Muscle of arm (tissue), 14 donors: ENCODE measurements around the gene C11orf98. TPM values are rescaled to one million over a fixed set of nuclear protein-coding genes. Genes with fewer than 3 reads are reported as not detected.
A peak's percentile ranks its signal among the peaks of the same experiment; 100 is the strongest.
"Not testable (repeated sequence)": the region's sequence is repeated elsewhere in the genome, so short reads cannot be mapped to it uniquely, and the experiment has no call there.

Experiments
- DNase-seq: peaks from one replicate; pipeline ENCODE4 v3.0.0-alpha.2; 2013
- long read RNA-seq, 11 donors: transcript quantifications; one replicate each; lab custom pipeline, GENCODE V29; 2026
- polyA plus RNA-seq, 12 donors: library from polyadenylated mRNA; unstranded; fragments of 120-200 nt; gene quantifications; one replicate each; pipeline ENCODE4 v1.2.1, GENCODE V29; 2013; ENCODE audit not compliant: insufficient read length in 12 of 12

Gene C11orf98
- 10 to 100 TPM in 11 of 12 donors, not detected in 1; 27.4 to 66.5 (median 34.9) TPM for polyA plus RNA-seq
- long read RNA-seq, donor 1, transcript C11orf98-203 (3 exons, 774 nt): minor isoform, 5 of 34 reads
- long read RNA-seq, donor 1, transcript C11orf98-201 (4 exons, 654 nt): major isoform, 22 of 34 reads
- long read RNA-seq, donor 1, partial matches to known transcripts: 5 of 34 reads
- long read RNA-seq, donor 1, other reads (novel, unspliced or antisense): 0 of 34 reads
- long read RNA-seq, donor 2, transcript C11orf98-201 (4 exons, 654 nt): major isoform, 18 of 21 reads
- long read RNA-seq, donor 2, partial matches to known transcripts: 0 of 21 reads
- long read RNA-seq, donor 2, other reads (novel, unspliced or antisense): 0 of 21 reads
- long read RNA-seq, donor 3, transcript C11orf98-201 (4 exons, 654 nt): major isoform, 11 of 14 reads
- long read RNA-seq, donor 3, partial matches to known transcripts: 0 of 14 reads
- long read RNA-seq, donor 3, other reads (novel, unspliced or antisense): 0 of 14 reads
- long read RNA-seq, donor 4, transcript C11orf98-201 (4 exons, 654 nt): major isoform, 11 of 13 reads
- long read RNA-seq, donor 4, partial matches to known transcripts: 0 of 13 reads
- long read RNA-seq, donor 4, other reads (novel, unspliced or antisense): 0 of 13 reads
- long read RNA-seq, donor 5: 0 reads
- long read RNA-seq, donor 6, transcript C11orf98-201 (4 exons, 654 nt): major isoform, 9 of 10 reads
- long read RNA-seq, donor 6, partial matches to known transcripts: 0 of 10 reads
- long read RNA-seq, donor 6, other reads (novel, unspliced or antisense): 0 of 10 reads
- long read RNA-seq, donor 7, transcript C11orf98-201 (4 exons, 654 nt): major isoform, 7 of 10 reads
- long read RNA-seq, donor 7, partial matches to known transcripts: 0 of 10 reads
- long read RNA-seq, donor 7, other reads (novel, unspliced or antisense): 0 of 10 reads
- long read RNA-seq, donor 8, transcript C11orf98-201 (4 exons, 654 nt): major isoform, 16 of 21 reads
- long read RNA-seq, donor 8, partial matches to known transcripts: 0 of 21 reads
- long read RNA-seq, donor 8, other reads (novel, unspliced or antisense): 0 of 21 reads
- long read RNA-seq, donor 9, transcript C11orf98-201 (4 exons, 654 nt): major isoform, 23 of 24 reads
- long read RNA-seq, donor 9, partial matches to known transcripts: 0 of 24 reads
- long read RNA-seq, donor 9, other reads (novel, unspliced or antisense): 0 of 24 reads
- long read RNA-seq, donor 10, transcript C11orf98-201 (4 exons, 654 nt): major isoform, 16 of 19 reads
- long read RNA-seq, donor 10, partial matches to known transcripts: 0 of 19 reads
- long read RNA-seq, donor 10, other reads (novel, unspliced or antisense): 0 of 19 reads
- long read RNA-seq, donor 11, transcript C11orf98-201 (4 exons, 654 nt): major isoform, 29 of 38 reads
- long read RNA-seq, donor 11, partial matches to known transcripts: 5 of 38 reads
- long read RNA-seq, donor 11, other reads (novel, unspliced or antisense): 0 of 38 reads

GRCh38 chr11:62665075-62665598, at the start of gene C11orf98, which contains the start of gene CSKMT:
TSS of gene C11orf98 (minus strand) at chr11:62665210. CDS start at chr11:62665169, 41 bp downstream.
TSS of gene CSKMT (plus strand) at chr11:62665312. CDS start at chr11:62665880, 568 bp downstream.
- peak; percentile 97 for DNase-seq

DNA sequence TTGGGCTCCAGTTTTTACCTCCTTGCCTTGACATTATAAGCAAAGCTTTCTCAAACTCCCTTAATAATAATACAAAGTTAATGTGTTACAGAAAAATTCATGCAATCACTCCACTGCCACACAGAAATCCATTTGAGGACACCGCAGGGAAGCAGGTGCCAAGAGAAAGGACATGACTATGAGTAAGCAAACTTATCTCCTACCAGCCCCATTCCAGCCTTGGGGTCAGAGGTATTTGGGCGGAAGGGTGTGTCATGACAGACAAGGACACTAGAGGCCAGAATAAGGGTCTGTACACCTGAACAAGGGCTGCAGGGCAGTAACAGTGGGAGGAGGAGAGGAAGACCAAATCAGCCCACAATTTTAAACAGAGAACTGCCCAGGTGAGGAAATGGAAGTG, 48.3 kb upstream of the C11orf98 start:
- no peak for DNase-seq

DNA sequence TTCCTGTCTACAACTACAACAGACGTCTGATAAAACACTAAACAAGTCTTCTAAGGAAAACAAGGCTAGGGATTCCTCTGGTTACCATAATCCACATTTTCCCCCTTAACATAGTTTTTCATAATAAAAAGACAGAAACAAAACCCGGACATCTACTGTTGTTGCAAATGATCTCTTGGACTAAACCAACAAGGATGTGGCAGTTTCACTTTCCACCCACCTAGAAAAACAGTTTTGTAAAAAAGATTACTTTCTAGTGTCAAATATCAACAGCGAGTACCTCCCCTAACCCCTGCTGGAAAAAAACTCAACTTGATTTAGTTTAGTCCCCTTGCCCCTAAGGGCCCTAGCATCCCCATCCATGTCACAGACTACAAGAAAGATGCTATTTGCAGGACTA, 47.9 kb upstream of the C11orf98 start:
- no peak for DNase-seq

GRCh38 chr11:62712276-62712812, 47.3 kb upstream of the C11orf98 start:
- DNase-seq: no peak

DNA sequence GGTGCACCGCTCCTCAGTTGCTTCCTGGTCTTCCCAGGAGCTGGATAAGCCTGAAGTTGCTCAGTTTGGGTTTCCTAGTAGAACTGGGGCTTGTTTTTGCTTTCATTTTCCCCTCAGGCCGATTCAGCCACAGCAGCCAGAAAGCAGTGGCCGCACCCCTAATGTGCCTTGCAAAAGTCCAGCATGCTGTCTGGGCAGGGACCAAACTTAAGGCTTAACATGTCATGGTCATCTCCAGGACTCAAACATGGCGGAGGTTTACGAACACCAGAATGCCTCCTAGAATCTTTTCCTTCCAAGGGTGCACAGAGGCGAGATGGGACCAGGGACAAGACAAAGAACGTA, 45.0 kb upstream of the C11orf98 start:
- DNase-seq: no peak

- peak; percentile 99 for DNase-seq
Measured at GRCh38 chr11:62709247-62710000, 44.4 kb upstream of the C11orf98 start.

GRCh38 chr11:62708793-62709192, 43.8 kb upstream of the C11orf98 start:
- no peak for DNase-seq

GRCh38 chr11:62708392-62708791, 43.4 kb upstream of the C11orf98 start:
- no peak for DNase-seq

DNA sequence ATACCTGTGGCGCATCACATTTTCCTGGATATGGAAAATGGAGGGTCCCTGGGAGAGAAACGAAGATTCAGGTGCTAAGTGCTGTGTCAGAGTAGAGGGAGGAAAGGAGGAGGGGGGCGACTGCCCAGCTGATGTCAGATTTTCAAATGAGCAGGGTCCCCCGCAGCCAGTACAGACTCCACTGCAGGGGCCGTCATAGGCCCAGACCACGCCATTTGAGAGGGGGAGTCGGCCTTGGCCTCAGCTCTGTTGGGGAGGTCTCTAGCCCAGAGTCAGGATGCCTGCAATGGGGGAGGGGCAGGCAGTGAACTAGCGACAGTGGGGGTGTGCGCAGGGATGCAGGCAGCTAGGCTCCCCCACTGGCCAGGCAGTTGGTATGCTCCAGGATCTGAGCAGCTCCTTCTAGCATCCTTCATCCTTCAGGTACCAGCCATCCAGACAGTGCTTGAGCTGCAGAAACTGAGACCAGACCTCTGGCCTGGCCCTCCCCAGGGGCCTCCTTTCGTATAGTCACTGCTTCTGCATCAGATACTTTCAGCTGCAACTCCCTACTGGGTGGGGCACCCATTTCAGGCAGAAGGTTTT, 42.4 kb upstream of the C11orf98 start, which contains the start of the genes BSCL2 and GNG3:
Gene BSCL2, minus strand, starts transcription at position 148 of the 585 bp plus-strand sequence. CDS start 229 bp downstream, outside the sequence.
Gene GNG3, plus strand, starts transcription at position 400 of the 585 bp plus-strand sequence. CDS start 620 bp downstream, outside the sequence.
- DNase-seq: no peak

GRCh38 chr11:62706850-62707247, 41.8 kb upstream of the C11orf98 start:
- no peak for DNase-seq

DNA sequence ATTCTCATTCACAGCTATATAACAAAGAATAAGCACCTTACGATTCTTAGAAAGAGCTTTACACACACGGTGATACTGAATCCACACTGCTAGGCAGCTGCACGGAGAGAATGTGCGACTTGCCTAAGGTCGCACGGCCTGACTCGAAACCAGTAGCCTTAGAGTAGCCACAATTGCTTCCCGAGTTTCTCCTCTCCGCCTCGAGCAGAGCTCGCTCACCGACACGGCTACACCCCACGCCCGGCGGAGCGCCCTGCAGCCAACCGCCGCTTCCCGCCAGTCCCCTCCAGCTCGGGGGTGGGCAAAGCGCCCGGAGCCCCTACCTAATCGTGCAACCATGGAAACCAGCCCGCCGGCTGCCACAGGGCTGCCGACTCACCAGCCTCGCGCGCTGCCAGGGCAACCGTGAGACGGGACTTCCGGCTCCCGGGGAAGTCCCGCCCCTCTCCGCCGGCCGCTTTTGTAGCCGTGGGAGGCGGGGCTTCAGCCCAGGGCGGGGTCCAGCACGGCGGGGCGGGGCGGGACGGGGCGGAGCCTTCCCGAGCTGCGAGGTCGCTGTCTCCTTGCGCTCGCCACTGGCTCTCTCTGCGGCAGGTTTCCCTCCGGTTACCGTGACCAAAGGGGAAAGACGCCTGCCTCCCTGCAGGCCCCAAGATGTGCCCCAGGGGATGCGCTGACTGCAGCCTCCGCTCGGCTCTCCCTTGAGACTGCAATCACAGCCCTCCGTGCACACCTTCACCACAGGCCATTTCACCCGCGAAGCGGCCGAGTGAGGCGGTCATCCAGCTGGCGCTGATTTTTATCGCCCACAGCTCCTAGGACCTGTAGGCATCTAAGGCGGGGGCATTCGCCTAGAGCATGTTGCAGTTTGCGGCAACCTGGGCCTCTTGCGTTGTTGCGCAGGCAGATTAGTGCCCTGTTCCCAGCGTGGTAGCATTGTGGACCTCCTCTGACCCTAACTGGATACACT, 41.2 kb upstream of the C11orf98 start:
- peak; percentile 90 for DNase-seq

DNA sequence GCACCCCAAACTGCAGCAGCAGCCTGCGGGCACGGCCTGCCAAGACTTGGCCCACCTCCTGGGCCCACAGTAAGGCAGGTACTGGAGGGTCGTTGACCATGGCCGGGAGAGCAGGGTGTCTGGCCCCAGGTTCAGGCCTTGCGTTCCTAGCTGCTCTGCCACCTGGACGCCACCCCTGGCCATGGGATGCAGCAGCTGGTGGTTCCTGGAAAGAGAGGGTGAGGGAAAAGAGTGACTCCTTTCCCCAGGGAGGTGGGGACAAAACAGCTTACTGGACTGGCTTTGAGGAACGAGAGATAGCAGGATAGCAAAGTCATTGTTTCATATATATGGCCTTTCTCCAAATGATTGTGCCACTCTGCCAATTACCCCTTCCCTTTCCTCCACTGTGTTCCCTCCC, 40.4 kb upstream of the C11orf98 start:
- DNase-seq: no peak

DNA sequence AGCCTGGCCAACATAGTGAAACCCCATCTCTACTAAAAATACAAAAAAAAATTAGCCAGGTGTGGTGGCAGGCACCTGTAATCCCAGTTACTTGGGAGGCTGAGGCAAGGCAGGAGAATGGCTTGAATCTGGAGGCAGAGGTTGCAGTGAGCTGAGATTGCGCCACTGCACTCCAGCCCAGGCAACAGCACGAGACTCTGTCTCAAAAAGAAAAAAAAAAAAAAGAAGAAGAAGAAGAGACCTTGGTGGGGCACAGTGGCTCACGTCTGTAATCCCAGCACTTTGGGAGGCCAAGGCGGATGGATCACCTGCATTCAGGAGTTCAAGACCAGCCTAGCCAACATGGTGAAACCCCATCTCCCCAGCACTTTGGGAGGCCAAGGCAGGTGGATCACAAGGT, 38.9 kb upstream of the C11orf98 start:
- DNase-seq: not testable (repeated sequence)

DNA sequence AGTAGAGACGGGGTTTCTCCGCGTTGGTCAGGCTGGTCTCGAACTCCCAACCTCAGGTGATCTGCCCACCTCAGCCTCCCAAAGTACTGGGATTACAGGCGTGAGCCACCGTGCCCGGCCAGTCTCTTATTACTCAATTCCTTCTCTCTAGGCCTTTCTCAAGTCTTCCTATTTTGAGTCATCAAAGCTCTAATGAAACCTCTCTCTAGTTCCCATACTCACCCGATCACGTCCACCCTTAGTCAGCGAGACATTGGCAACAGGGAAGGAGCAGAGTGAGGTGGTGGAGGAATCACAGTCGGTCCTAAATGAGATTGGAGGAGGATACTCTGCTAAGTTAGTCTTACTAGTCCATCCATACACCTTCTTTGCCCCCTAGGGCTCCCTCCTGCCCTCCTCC, 37.2 kb upstream of the C11orf98 start:
- DNase-seq: no peak

GRCh38 chr11:62694455-62695167, 29.6 kb upstream of the C11orf98 start:
- peak; percentile 80 for DNase-seq

GRCh38 chr11:62693624-62694023, 28.6 kb upstream of the C11orf98 start:
- DNase-seq: not testable (repeated sequence)
